A549 (cell line): ENCODE measurements around the gene RASL10B.

Experiments used
- CBX2 ChIP-seq: fragments of 200-600 bp; sonication (generic); IDR thresholded peaks from 2 replicates; pipeline ENCODE4 v1.6.1; 2016; ENCODE audit warnings: low read depth, mild to moderate bottlenecking, borderline replicate concordance
- CEBPB ChIP-seq, 2 experiments: fragments of >200 bp in 1 of 2; sonication (Bioruptor Twin) in 1 of 2; formaldehyde crosslinking in 1 of 2; IDR thresholded peaks; 2 replicates each; pipeline ENCODE4 v1.6.1; 2012 to 2016
- CTCF ChIP-seq: fragments of >200 bp; sonication (Bioruptor Twin); formaldehyde crosslinking; IDR thresholded peaks from 3 replicates; pipeline ENCODE4 v1.5.1; 2016
- JUN ChIP-seq, 2 experiments: fragments of >200 bp; sonication (Bioruptor Twin); formaldehyde crosslinking; IDR thresholded peaks; 2 replicates in 1 of 2; 3 replicates in 1 of 2; pipeline ENCODE4 v1.6.1; 2016 to 2017
- POLR2A ChIP-seq: IDR thresholded peaks from 2 replicates; pipeline ENCODE4 v1.6.1; 2012; ENCODE audit warnings: mild to moderate bottlenecking, low read length
- SMC3 ChIP-seq: fragments of >200 bp; sonication (Bioruptor Twin); formaldehyde crosslinking; IDR thresholded peaks from 3 replicates; pipeline ENCODE4 v1.6.1; 2018; ENCODE audit warnings: inconsistent platforms
- TP53 ChIP-seq: fragments of 250-450 bp; sonication (Bioruptor Pico); IDR thresholded peaks from 2 replicates; pipeline ENCODE4 v1.5.0; 2021; ENCODE audit warnings: mild to moderate bottlenecking, moderate library complexity
- ZNF302 ChIP-seq: fragments of 250-450 bp; sonication (Bioruptor Pico); IDR thresholded peaks from 2 replicates; pipeline ENCODE4 v1.9.0; 2021; ENCODE audit warnings: inconsistent platforms, mild to moderate bottlenecking, moderate library complexity
- TF ChIP-seq, protein P1 (sequence below): fragments of 450-650 bp; IDR thresholded peaks from 2 replicates; pipeline ENCODE4 v1.6.1; 2014; ENCODE audit warnings: antibody characterized with exemption

GRCh38 chr17:35764123-35764991, 32.9 kb downstream of the RASL10B start:
- TF ChIP-seq SMC3 (peak; percentile 99), POLR2A (no peak; the same call in none of the 2 replicates), CTCF (peak; percentile 94), CEBPB (IDR thresholded peaks at IDR 0.05) (no peak), JUN (IDR thresholded peaks at IDR 0.05) (peak in 1 of 2 experiments; percentile 54; a peak in 1 of 5 replicates), TP53 (CRISPR knock-in tag) (0 out of 2 replicates have a peak, but pooled peaks have one; percentile 65), CBX2 (no peak), ZNF302 (CRISPR knock-in tag) (no peak)
- TF ChIP-seq, protein P1, sequence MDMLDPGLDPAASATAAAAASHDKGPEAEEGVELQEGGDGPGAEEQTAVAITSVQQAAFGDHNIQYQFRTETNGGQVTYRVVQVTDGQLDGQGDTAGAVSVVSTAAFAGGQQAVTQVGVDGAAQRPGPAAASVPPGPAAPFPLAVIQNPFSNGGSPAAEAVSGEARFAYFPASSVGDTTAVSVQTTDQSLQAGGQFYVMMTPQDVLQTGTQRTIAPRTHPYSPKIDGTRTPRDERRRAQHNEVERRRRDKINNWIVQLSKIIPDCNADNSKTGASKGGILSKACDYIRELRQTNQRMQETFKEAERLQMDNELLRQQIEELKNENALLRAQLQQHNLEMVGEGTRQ: no peak
